Activated CD8-positive, alpha-beta memory T cell treated with anti-CD3 and anti-CD28 coated beads for 36 hours (primary cell): Measurements from ENCODE around the gene NLE1. TPM values are rescaled to one million over a fixed set of nuclear protein-coding genes. Genes with fewer than 3 reads are reported as not detected.

Experiments
- CTCF ChIA-PET: fragments of 350-600 bp; sonication (Branson Sonifier 250); formaldehyde crosslinking; loops from one replicate; lab custom pipeline; 2021; ENCODE audit warnings: antibody characterized with exemption; lab: Charles Lee
- POLR2A ChIA-PET: fragments of 350-600 bp; sonication (Branson Sonifier 250); formaldehyde crosslinking; loops from one replicate; lab custom pipeline; 2021; ENCODE audit warnings: antibody characterized with exemption; lab: Charles Lee
- total RNA-seq, 2 experiments: library from RNA; stranded (reverse); gene quantifications; one replicate each; pipeline ENCODE4 v1.2.3, GENCODE V29; 2021

Gene NLE1
- total RNA-seq, 2 experiments from 2014 or later: 59.1 to 59.2 TPM

- POLR2A ChIA-PET: no interaction called here
- CTCF ChIA-PET: no interaction called here
These were observed 42.2 kb downstream of the NLE1 start for GRCh38 chr17:35099908-35100307.

- ChIA-PET CTCF (no interaction called here), POLR2A (interaction anchor here (0.6 kb wide), 1 partner anchor 485 kb away, joined by 10 read pairs; no protein-coding TSS in a partner anchor)
These were observed 44.3 kb downstream of the NLE1 start for GRCh38 chr17:35097776-35098175.

DNA sequence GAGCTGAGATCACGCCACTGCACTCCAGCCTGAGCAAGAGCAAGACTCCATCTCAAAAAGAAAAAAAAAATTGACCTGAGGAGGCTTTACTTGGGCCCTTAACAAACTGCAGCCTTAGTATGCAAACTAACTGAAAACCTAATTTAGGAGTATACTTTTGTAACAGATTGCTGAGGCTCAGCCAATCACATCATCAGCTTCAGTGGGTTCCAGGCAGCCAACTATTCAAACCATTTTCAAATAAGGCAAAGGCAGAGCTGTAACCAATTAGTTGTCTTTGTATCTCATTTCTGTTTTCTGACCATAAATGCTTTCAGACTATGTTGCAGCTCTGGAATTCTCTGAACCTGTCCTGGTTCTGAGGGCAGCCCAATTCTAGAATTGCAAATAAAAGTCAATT, 46.4 kb downstream of the NLE1 start:
- POLR2A ChIA-PET: no interaction called here
- CTCF ChIA-PET: no interaction called here

GRCh38 chr17:35094902-35095301, 47.2 kb downstream of the NLE1 start:
- ChIA-PET CTCF (interaction anchor here (1.0 to 1.3 kb wide), 3 partner anchors 12 to 72 kb away, joined by 3 read pairs; no protein-coding TSS in a partner anchor), POLR2A (no interaction called here)

DNA sequence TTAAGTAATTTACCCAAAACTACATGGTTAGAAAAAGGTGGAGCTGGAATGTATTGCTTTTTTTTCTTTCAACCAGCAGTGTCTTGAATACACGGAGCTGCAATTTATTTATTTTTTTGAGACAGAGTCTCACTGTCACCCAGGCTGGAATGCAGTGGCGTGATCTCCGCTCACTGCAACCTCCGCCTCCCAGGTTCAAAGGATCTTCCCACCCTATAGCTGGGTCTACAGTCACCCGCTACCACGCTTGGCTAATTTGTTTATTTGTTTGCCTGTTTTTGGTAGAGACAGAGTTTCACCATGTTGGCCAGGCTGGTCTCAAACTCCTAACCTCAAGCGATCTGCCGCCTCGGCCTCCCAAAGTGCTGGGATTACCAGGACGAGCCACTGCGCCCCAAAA, 51.4 kb downstream of the NLE1 start:
- POLR2A ChIA-PET: interaction anchor here (1.3 kb wide), 1 partner anchor 28 kb away, joined by 4 read pairs; the partner anchor contains the start of gene RFFL
- CTCF ChIA-PET: interaction anchor here (0.8 to 2.8 kb wide), 6 partner anchors 16 to 108 kb away, joined by 3 to 16 read pairs (median 8); no protein-coding TSS in a partner anchor

GRCh38 chr17:35089586-35090296, 52.4 kb downstream of the NLE1 start:
- ChIA-PET CTCF (interaction anchor here (0.6 to 2.8 kb wide), 17 partner anchors 10 to 107 kb away, joined by 3 to 16 read pairs (median 5); partner anchors contain the start of gene RAD51D), POLR2A (interaction anchor here (0.5 to 1.4 kb wide), 10 partner anchors 14 to 129 kb away, joined by 3 to 15 read pairs (median 4); partner anchors contain the start of genes CCT6B, LIG3, RAD51D and RFFL)

DNA sequence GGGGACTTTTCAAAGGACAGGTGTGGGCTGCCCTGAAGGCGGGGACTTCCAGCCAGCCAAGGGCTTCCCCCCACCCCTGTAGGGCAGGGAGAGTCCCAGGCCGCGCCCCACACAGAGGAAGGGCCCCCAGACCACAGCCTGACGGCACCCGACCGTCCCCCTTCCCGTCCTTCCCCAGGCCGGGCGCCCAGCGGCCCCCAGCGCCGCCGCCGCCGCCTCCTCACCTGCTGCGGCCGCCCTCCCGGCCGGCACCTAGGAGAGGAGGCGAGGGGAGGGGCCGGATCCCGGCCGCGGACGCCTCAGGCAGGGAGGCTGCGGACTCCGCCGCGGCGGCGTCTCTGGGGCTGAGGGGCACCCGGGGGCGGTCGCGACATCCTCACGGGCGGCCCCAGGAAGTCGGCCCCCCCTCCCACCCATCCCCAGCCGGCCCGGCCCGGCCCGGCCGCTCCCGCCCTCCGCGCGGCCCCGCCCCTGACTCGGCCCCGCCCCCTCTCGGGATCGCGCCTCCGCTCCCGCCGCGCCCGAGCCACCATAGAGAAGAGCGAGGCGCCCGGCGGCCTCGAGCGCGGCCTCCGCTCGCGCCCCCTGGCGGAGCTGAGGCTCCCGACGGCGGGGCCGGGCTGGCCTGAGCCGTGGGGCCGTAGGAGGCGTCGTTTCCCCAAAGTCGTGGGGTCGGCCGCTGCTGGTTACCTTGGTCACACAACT, 53.1 kb downstream of the NLE1 start:
- CTCF ChIA-PET: interaction anchor here (0.6 to 2.8 kb wide), 17 partner anchors 9 to 107 kb away, joined by 3 to 16 read pairs (median 5); partner anchors contain the start of gene RAD51D
- POLR2A ChIA-PET: interaction anchor here (0.7 to 1.4 kb wide), 6 partner anchors 30 to 128 kb away, joined by 3 to 11 read pairs (median 3); partner anchors contain the start of genes CCT6B, LIG3, RAD51D and ZNF830

GRCh38 chr17:35088356-35088880, 53.7 kb downstream of the NLE1 start:
- CTCF ChIA-PET: interaction anchor here (0.6 to 1.2 kb wide), 4 partner anchors 15 to 54 kb away, joined by 3 to 4 read pairs (median 3); partner anchors contain the start of gene RAD51D
- POLR2A ChIA-PET: interaction anchor here (1.8 kb wide), 1 partner anchor 25 kb away, joined by 9 read pairs; the partner anchor contains the start of gene RFFL

DNA sequence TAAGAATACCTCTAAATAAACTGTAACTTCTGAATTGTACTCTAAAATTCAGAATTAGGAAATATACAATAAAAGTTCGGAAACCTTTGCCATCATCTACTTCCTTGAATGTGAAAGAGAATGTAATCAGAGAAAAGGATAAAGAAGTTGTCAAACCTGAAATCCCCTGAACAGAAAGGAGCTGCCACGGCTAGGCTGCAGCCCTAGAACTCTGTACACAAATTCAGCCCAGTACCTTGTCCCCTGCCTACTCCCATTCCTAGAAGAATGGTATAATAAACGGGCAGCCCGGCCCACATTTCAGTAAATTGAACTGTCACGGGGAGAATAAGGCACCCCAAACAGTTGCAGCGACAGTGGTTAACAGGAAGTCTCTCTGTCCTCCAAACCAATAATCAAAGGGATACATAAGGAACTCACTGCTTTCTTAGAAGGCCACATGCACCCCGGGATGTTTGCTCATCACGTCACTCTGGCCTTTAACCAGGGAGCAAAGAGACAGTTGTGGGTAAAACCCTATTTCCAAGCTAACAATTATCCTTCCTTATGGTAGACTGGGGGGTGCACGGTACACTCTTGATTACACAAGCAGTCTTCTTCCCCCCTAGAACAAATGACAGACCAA, 54.3 kb downstream of the NLE1 start:
- POLR2A ChIA-PET: interaction anchor here (0.7 to 1.8 kb wide), 3 partner anchors 15 to 67 kb away, joined by 3 to 9 read pairs (median 3); partner anchors contain the start of gene RFFL
- CTCF ChIA-PET: interaction anchor here (0.6 to 1.2 kb wide), 4 partner anchors 14 to 53 kb away, joined by 3 to 4 read pairs (median 3); partner anchors contain the start of gene RAD51D

DNA sequence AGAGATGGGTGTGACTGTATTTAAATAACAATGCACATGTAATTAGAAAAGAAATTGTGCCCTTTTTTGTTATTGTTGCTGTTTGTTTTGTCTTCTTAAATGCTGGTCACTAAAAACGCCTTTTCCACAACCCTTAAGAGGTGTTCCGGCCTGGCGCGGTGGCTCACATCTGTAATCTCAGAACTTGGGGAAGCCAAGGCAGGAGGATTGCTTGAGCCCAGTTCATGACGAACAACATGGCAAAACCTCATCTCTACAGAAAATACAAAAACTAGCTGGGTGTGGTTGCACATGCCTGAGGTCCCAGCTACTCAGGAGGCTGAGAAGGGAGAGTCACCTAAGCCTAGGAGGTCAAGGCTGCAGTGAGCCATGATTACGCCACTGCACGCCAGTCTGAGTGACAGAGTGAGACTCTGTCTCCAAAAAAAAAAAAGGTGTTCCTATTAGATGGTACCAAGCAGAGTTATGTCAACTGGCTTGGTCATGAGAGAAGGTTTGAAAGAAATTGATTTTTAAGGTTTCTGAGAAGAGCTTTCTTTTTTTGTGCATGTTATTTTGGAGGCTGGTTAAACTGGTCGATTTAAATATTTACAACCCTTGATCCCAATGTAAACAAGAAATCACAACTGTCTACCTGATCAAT, 55.1 kb downstream of the NLE1 start:
- ChIA-PET POLR2A (interaction anchor here (0.7 to 1.8 kb wide), 4 partner anchors 14 to 66 kb away, joined by 3 to 9 read pairs (median 4); partner anchors contain the start of gene RFFL), CTCF (interaction anchor here (1.2 kb wide), 2 partner anchors 40 to 88 kb away, joined by 4 read pairs; no protein-coding TSS in a partner anchor)

DNA sequence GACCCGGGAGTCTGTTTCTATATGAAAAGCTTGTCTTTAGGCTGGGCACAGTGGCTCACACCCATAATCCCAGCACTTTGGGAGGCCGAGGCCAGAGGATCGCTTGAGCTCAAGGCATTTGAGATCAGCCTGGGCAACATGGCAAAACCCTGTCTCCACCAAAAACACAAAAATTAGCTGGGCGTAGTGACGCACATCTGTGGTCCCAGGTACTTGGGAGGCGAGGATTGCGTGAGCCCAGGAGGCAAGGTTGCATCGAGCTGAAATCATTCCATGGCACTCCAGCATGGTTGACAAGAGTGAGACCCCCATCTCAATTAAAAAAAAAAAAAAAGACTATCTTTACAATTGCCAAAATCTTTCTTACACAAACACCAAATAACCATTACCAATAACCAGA, 55.9 kb downstream of the NLE1 start:
- POLR2A ChIA-PET: interaction anchor here (0.7 kb wide), 1 partner anchor 63 kb away, joined by 4 read pairs; no protein-coding TSS in a partner anchor
- CTCF ChIA-PET: interaction anchor here (1.2 to 1.4 kb wide), 2 partner anchors 22 to 87 kb away, joined by 3 to 4 read pairs; partner anchors contain the start of gene RFFL

DNA sequence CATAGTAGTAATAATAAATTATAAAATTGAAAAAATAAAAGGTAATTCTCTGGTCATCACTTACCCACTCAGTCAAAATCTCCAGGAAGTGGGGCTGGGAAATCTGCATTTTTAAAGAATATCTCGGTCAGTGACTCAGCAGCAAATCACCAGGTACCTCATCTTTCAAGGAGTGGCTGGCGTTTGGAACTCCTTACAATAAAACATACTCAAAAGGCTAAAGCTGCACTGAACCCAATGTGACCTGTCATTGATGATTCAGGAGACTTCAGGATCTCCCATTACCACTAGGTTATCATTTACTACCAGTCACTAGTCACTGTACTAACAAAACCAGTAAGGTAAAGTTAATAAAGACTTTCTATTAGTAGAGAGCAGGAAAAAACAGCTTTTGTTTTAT, 57.1 kb downstream of the NLE1 start:
- CTCF ChIA-PET: interaction anchor here (1.0 to 1.4 kb wide), 2 partner anchors 21 to 38 kb away, joined by 3 read pairs; partner anchors contain the start of gene RFFL

DNA sequence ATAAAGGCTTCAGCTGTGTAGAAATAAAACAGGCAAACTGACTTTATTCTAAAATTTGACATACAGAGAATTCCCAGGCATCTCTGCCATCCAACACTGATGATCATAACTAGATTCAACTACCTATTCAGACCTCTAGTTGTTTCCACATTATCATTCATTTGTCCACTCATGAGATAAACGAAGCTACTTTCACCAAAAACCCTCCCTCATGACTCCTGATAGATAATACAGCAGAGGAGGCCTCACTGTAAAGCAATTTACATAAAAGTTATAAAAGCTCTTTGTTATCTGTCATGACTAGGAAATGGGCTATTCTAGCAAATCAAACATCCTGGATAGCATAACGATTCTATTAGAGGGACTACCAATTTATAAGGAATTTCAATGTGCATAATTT, 59.0 kb downstream of the NLE1 start:
- POLR2A ChIA-PET: interaction anchor here (0.9 to 1.0 kb wide), 2 partner anchors 19 to 61 kb away, joined by 5 to 9 read pairs; partner anchors contain the start of gene RFFL
- CTCF ChIA-PET: interaction anchor here (1.0 to 1.7 kb wide), 3 partner anchors 10 to 84 kb away, joined by 3 to 5 read pairs (median 4); partner anchors contain the start of gene RFFL

More for the DNA sequence above, 57.1 kb downstream of the NLE1 start:
- POLR2A ChIA-PET: interaction anchor here (0.8 kb wide), 1 partner anchor 22 kb away, joined by 5 read pairs; no protein-coding TSS in a partner anchor

- ChIA-PET POLR2A (interaction anchor here (0.9 to 1.0 kb wide), 2 partner anchors 18 to 60 kb away, joined by 5 to 9 read pairs; partner anchors contain the start of gene RFFL), CTCF (interaction anchor here (0.6 to 1.7 kb wide), 4 partner anchors 9 to 83 kb away, joined by 3 to 5 read pairs (median 4); partner anchors contain the start of gene RFFL)
These were observed 59.9 kb downstream of the NLE1 start for GRCh38 chr17:35082073-35082657.

- ChIA-PET CTCF (interaction anchor here (0.6 to 1.7 kb wide), 2 partner anchors 8 to 18 kb away, joined by 3 to 5 read pairs; partner anchors contain the start of gene RFFL), POLR2A (no interaction called here)
These were observed 60.5 kb downstream of the NLE1 start for GRCh38 chr17:35081638-35082037.

DNA sequence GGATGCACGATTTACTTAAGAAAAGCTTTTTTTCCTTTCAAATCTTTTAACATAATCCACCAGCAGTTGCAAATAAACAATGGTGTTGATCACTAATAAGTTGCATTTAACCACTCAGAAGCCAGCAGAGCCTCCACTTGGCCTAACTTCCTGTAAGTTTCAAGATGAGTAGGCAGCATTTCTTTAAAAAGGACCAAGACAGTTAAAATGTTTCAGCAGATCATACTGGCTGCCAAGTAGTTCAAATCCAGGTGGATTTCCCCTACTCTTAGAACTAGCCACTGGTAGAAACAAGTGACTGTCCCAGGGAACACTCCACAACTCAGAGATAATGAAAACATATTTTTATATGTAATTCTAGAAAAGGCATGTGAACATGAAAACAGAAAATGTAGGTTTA, 61.6 kb downstream of the NLE1 start:
- ChIA-PET POLR2A (interaction anchor here (0.8 to 1.3 kb wide), 2 partner anchors 11 to 34 kb away, joined by 3 to 5 read pairs; no protein-coding TSS in a partner anchor), CTCF (no interaction called here)
